Activated CD8-positive, alpha-beta T cell treated with anti-CD3 and anti-CD28 coated beads for 36 hours (primary cell): Measurements from ENCODE around the gene TUBAL3. TPM values are rescaled to one million over a fixed set of nuclear protein-coding genes. Genes with fewer than 3 reads are reported as not detected.
A peak's percentile ranks its signal among the peaks of the same experiment; 100 is the strongest.

Experiments
- ATAC-seq: fragments of 200-7000 bp; cut with Tn5 transposase; one replicate; pipeline ENCODE4 v1.10.0; 2021; ENCODE audit warnings: mild to moderate bottlenecking, moderate library complexity
- CTCF ChIA-PET: fragments of 350-600 bp; sonication (Branson Sonifier 250); formaldehyde crosslinking; loops from one replicate; lab custom pipeline; 2021; ENCODE audit warnings: antibody characterized with exemption; lab: Charles Lee
- POLR2A ChIA-PET: fragments of 350-600 bp; sonication (Branson Sonifier 250); formaldehyde crosslinking; loops from one replicate; lab custom pipeline; 2021; ENCODE audit warnings: antibody characterized with exemption; lab: Charles Lee
- DNase-seq: peaks from one replicate; pipeline ENCODE4 v3.0.0-alpha.2; 2020
- H3K27ac Mint-ChIP-seq: one replicate; pipeline ENCODE4 v1.8.0; 2021; ENCODE audit warnings: mild to moderate bottlenecking, mixed read lengths
- H3K27me3 Mint-ChIP-seq: one replicate; pipeline ENCODE4 v1.8.0; 2021; ENCODE audit warnings: mixed read lengths
- H3K36me3 Mint-ChIP-seq: one replicate; pipeline ENCODE4 v1.8.0; 2021; ENCODE audit warnings: low read depth, mixed read lengths
- H3K4me1 Mint-ChIP-seq: one replicate; pipeline ENCODE4 v1.8.0; 2021; ENCODE audit warnings: low read depth, mixed read lengths
- H3K4me3 Mint-ChIP-seq: one replicate; pipeline ENCODE4 v1.8.0; 2021; ENCODE audit warnings: mild to moderate bottlenecking, moderate library complexity, mixed read lengths
- H3K9me3 Mint-ChIP-seq: one replicate; pipeline ENCODE4 v1.8.0; 2021; ENCODE audit warnings: mixed read lengths
- intact Hi-C: fragments of 100-400 bp; cut with micrococcal nuclease; formaldehyde crosslinking; loops from one replicate; pipeline ENCODE4 v1.10.0; 2022
- total RNA-seq, 2 experiments: library from RNA; stranded (reverse); gene quantifications; one replicate each; pipeline ENCODE4 v1.2.3, GENCODE V29; 2021
- TF ChIP-seq, protein P1 (sequence below): fragments of 200-600 bp; IDR thresholded peaks from one replicate; pipeline ENCODE4 v1.8.0; 2022; ENCODE audit warnings: antibody characterized with exemption, mild to moderate bottlenecking

The TUBAL3 gene
- total RNA-seq, 2 experiments from 2014 or later = not detected

DNA sequence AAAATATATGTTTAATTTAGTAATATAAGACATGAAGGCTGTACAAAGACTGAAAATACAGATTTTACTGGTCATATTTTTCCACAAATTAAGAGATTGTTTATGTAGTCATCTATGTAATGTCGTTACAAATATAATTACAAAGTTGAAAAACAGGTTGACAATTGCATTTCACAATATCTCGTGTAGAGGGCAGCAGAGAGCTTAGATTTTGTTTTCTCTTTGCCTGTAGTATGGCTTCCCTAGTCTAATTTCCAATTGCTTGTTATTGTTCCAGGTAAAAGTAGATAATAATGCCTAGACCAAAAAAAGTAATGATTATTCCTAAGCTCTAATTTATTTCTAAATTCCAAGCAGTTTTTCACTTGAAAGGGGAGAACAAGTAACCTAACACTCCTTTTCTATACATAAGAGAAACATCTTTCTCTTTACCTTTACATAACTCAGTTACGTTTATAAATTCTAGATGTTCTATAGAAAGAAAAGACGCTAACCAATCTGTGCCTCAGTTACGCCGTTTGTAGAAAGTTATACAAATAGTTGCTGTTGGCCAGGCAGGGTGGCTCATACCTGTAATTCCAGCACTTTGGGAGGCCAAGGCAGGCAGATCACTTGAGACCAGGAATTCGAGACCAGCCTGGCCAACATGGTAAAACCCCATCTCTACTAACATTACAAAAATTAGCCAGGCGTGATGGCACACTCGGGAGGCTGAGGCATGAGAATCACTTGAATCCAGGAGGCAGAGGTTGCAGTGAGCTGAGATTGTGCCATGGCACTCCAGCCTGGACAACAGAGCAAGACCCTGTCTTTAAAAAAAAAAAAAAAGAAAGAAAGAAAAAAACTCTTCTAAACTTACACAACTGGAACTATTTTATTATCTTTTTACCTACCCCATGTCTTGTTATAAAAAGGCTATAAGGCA, 37.7 kb upstream of the TUBAL3 start:
- CTCF ChIA-PET = interaction anchor here (0.6 to 18.5 kb wide), 27 partner anchors 9 to 627 kb away, joined by 3 to 246 read pairs (median 3); partner anchors contain the start of gene TUBAL3
- peaks cover 27% of the 10 kb centered on the region for H3K4me1 Mint-ChIP-seq
- no peak overlapping the region for H3K27ac Mint-ChIP-seq
- POLR2A ChIA-PET = interaction anchor here (1.4 kb wide), 1 partner anchor 180 kb away, joined by 3 read pairs; no protein-coding TSS in a partner anchor
- peaks cover 7% of the 10 kb centered on the region for H3K27me3 Mint-ChIP-seq
- peaks cover 5% of the 10 kb centered on the region for H3K36me3 Mint-ChIP-seq
- no peaks in the 10 kb centered on the region for H3K9me3 Mint-ChIP-seq
- intact Hi-C loops = loop anchor here (2.0 kb wide), 1 partner anchor 180 kb away; no protein-coding TSS in a partner anchor
- ATAC-seq = no peak
- TF ChIP-seq, protein P1, sequence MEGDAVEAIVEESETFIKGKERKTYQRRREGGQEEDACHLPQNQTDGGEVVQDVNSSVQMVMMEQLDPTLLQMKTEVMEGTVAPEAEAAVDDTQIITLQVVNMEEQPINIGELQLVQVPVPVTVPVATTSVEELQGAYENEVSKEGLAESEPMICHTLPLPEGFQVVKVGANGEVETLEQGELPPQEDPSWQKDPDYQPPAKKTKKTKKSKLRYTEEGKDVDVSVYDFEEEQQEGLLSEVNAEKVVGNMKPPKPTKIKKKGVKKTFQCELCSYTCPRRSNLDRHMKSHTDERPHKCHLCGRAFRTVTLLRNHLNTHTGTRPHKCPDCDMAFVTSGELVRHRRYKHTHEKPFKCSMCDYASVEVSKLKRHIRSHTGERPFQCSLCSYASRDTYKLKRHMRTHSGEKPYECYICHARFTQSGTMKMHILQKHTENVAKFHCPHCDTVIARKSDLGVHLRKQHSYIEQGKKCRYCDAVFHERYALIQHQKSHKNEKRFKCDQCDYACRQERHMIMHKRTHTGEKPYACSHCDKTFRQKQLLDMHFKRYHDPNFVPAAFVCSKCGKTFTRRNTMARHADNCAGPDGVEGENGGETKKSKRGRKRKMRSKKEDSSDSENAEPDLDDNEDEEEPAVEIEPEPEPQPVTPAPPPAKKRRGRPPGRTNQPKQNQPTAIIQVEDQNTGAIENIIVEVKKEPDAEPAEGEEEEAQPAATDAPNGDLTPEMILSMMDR = peak; percentile 95
- DNase-seq = peak; percentile 25
- no peak overlapping the region for H3K4me3 Mint-ChIP-seq

DNA sequence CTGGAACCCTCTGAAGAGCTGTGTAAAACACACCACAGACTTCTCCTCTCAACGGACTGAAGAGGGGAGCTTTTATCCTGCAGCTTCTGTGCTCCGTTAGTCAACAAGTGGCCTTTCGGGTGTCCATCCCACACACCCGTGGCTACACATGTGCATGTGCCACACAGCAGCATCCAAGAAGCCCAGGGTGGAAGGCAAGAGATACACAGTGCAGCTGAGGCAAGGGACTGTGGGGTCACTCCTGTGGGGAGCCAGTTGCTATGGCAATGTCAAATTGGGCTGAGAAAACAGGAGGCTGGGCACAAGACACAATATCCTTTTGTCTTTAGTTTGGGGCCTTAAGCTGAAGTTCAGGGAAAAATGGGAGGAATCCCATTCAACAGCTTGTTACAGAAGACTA, 36.5 kb upstream of the TUBAL3 start:
- ATAC-seq (no peak), DNase-seq (no peak)
- ChIA-PET POLR2A (interaction anchor here (1.4 kb wide), 1 partner anchor 181 kb away, joined by 3 read pairs; no protein-coding TSS in a partner anchor), CTCF (interaction anchor here (0.6 to 18.5 kb wide), 7 partner anchors 13 to 626 kb away, joined by 3 to 246 read pairs (median 3); no protein-coding TSS in a partner anchor)
- no peak overlapping the region for H3K27ac Mint-ChIP-seq
- H3K27me3 Mint-ChIP-seq = peaks cover 5% of the 10 kb centered on the region
- H3K9me3 Mint-ChIP-seq = no peaks in the 10 kb centered on the region
- peaks cover 15% of the 10 kb centered on the region for H3K4me1 Mint-ChIP-seq
- intact Hi-C loops = no loop called here
- no peak overlapping the region for H3K4me3 Mint-ChIP-seq
- H3K36me3 Mint-ChIP-seq = peaks cover 3% of the 10 kb centered on the region
- TF ChIP-seq, protein P1 = no peak

DNA sequence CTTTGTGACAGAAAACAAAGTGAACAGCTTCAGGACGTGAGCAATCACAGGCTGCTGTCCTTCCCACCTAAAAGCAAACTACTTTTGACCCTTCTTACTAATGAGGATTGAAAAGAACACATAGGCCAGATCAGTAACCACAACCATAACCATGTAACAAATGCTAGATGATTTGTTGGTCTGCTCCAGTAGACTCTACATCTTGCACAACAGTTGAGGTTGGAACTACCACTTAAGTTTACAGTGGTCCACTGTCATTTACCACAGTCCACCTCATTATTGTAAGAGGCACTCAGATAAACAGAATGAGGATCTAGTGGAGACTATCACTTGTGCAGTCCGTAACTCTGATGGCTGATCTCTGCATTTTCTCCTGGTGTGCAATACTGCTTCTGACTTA, 35.6 kb upstream of the TUBAL3 start:
- DNase-seq (no peak), ATAC-seq (no peak)
- H3K36me3 Mint-ChIP-seq = peaks cover 3% of the 10 kb centered on the region
- POLR2A ChIA-PET = no interaction called here
- peaks cover 8% of the 10 kb centered on the region for H3K27me3 Mint-ChIP-seq
- peaks cover 14% of the 10 kb centered on the region for H3K4me1 Mint-ChIP-seq
- intact Hi-C loops = no loop called here
- H3K4me3 Mint-ChIP-seq = no peak overlapping the region
- TF ChIP-seq, protein P1 = no peak
- CTCF ChIA-PET = interaction anchor here (18.5 kb wide), 1 partner anchor 181 kb away, joined by 246 read pairs; no protein-coding TSS in a partner anchor
- H3K27ac Mint-ChIP-seq = no peak overlapping the region
- H3K9me3 Mint-ChIP-seq = no peaks in the 10 kb centered on the region

DNA sequence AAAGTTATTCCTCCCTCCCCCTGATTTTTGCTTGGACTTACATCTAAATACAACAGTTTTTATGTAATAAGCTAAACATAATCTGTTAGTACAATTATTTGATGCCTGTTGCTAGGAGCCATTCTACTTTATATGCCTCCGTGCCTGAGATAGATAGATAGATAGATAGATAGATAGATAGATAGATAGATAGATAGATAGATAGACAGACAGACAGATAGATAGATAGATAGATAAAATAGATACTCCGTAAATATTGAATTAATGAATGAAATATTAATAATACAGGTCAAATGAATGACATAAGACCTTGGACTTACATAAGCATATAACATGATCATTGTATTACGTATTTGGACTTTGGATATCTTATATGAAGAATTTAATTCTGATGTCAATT, 30.7 kb upstream of the TUBAL3 start:
- intact Hi-C loops = no loop called here

More for the DNA sequence above, 30.7 kb upstream of the TUBAL3 start:
- DNase-seq (no peak), ATAC-seq (no peak)
- peaks cover 5% of the 10 kb centered on the region for H3K27me3 Mint-ChIP-seq
- TF ChIP-seq, protein P1 = no peak
- ChIA-PET POLR2A (interaction anchor here (0.6 kb wide), 1 partner anchor 152 kb away, joined by 3 read pairs; no protein-coding TSS in a partner anchor), CTCF (interaction anchor here (0.8 to 18.5 kb wide), 11 partner anchors 9 to 588 kb away, joined by 3 to 246 read pairs (median 7); no protein-coding TSS in a partner anchor)
- H3K4me3 Mint-ChIP-seq = no peak overlapping the region
- H3K36me3 Mint-ChIP-seq = peaks cover 9% of the 10 kb centered on the region
- H3K9me3 Mint-ChIP-seq = peaks cover 4% of the 10 kb centered on the region
- no peak overlapping the region for H3K27ac Mint-ChIP-seq
- H3K4me1 Mint-ChIP-seq = peaks cover 11% of the 10 kb centered on the region
